ENCODE data around the gene HMX1. TPM values are rescaled to one million over a fixed set of nuclear protein-coding genes. Genes with fewer than 3 reads are reported as not detected.

The HMX1 gene
- total RNA-seq, 1 donor from 2014 or later = not detected

DNA sequence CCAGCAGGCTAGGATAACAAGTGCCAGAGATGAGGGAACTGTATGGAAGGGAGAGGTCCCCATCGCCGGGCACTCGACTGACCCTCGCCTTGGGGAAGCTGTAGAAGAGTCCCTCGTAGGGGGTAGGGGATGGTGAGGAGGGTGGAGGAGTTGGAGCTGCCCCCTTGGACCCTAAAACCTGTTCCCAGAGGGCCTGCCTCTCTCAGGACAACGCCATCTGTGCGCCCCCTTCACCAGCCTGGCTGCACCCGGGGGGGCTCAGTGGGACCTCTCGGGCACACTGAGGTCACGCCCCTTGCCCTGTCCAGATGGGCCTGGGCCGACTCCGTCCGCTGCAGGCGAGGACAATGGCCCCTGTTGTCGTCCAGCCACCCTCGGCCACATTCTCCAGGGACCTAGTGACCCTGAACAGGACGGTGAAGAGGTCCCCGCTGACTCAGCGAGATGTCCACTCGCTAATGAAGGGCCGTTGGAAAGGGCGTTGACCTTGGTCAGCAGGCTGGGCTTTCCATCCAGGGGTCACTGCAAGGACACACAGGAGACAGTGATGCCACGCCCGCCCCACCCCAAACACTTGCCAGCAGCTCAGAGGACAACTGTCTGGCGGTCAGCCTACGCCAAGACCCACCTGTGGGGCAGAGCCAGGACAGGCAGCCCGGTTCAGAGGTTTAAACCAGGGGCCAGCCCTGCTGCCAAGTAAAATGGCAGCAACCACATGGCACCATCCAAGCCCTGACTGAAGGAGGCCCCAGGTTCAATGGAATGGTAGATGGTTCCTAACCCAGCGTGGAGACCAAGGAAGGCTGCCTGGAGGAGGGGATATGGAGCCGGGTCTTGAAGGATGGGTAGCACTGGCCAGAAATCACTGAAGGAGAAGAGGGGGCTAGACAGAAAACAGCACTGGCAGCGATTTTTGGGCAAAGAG, 51.2 kb downstream of the HMX1 start:
- H3K4me1 ChIP-seq = no peaks in the 10 kb centered on the region
- no peaks in the 10 kb centered on the region for H3K36me3 ChIP-seq
- TF ChIP-seq CTCF (IDR thresholded peaks at IDR 0.05) = no peak
- no peaks in the 10 kb centered on the region for H3K9me3 ChIP-seq
- H3K27me3 ChIP-seq = no peaks in the 10 kb centered on the region
- no peak overlapping the region for H3K4me3 ChIP-seq
- DNase-seq (ENCODE audit: low spot score in 2 of 2) = peak in 1 of 2 donors; percentile 39
- no peak overlapping the region for H3K27ac ChIP-seq
- intact Hi-C loops (cut with DNase I) = no loop called here

GRCh38 chr4:8819473-8820177, 52.0 kb downstream of the HMX1 start:
- Histone ChIP-seq H3K36me3 (no peaks in the 10 kb centered on the region), H3K4me3 (no peak overlapping the region), H3K27ac (no peak overlapping the region), H3K4me1 (no peaks in the 10 kb centered on the region), H3K27me3 (no peaks in the 10 kb centered on the region), H3K9me3 (no peaks in the 10 kb centered on the region)
- intact Hi-C loops (cut with DNase I) = no loop called here
- TF ChIP-seq CTCF (IDR thresholded peaks at IDR 0.05) = no peak
- peak in 1 of 2 donors; percentile 25 for DNase-seq (ENCODE audit: low spot score in 2 of 2)

GRCh38 chr4:8819019-8819418, 52.6 kb downstream of the HMX1 start:
- H3K4me3 ChIP-seq = no peak overlapping the region
- TF ChIP-seq CTCF (IDR thresholded peaks at IDR 0.05) = no peak
- H3K4me1 ChIP-seq = no peaks in the 10 kb centered on the region
- no peaks in the 10 kb centered on the region for H3K9me3 ChIP-seq
- no peak for DNase-seq (ENCODE audit: low spot score in 2 of 2)
- intact Hi-C loops (cut with DNase I) = no loop called here
- H3K36me3 ChIP-seq = no peaks in the 10 kb centered on the region
- no peak overlapping the region for H3K27ac ChIP-seq
- H3K27me3 ChIP-seq = no peaks in the 10 kb centered on the region

- DNase-seq (ENCODE audit: low spot score in 2 of 2) = peak in 1 of 2 donors; percentile 34
- Histone ChIP-seq H3K4me1 (no peaks in the 10 kb centered on the region), H3K36me3 (no peaks in the 10 kb centered on the region), H3K27ac (no peak overlapping the region), H3K4me3 (no peak overlapping the region), H3K9me3 (no peaks in the 10 kb centered on the region), H3K27me3 (no peaks in the 10 kb centered on the region)
- TF ChIP-seq CTCF (IDR thresholded peaks at IDR 0.05) = no peak
- intact Hi-C loops (cut with DNase I) = no loop called here
Measured at GRCh38 chr4:8818063-8818881, 53.4 kb downstream of the HMX1 start.

DNA sequence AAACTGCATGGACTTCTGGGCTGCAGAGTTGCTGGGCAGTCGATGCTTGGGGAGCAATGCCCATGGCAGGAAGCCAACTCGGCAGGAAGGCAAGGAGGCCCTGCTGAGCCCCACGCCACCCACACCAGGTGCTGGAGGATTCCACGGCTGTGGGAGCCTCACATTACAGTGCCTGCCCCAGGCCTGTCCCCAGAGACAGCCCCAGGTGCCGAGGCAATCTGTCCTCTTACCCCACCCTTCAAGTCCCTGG, 53.9 kb downstream of the HMX1 start:
- Histone ChIP-seq H3K4me3 (no peak overlapping the region), H3K27me3 (no peaks in the 10 kb centered on the region), H3K9me3 (no peaks in the 10 kb centered on the region), H3K4me1 (no peaks in the 10 kb centered on the region), H3K36me3 (no peaks in the 10 kb centered on the region), H3K27ac (no peak overlapping the region)
- no peak for TF ChIP-seq CTCF (IDR thresholded peaks at IDR 0.05)
- DNase-seq (ENCODE audit: low spot score in 2 of 2) = no peak
- intact Hi-C loops (cut with DNase I) = no loop called here

All from ascending aorta (tissue), 2 donors.